GM12878 (cell line): ENCODE data around the gene CHMP4A.

Experiments used
- EP300 ChIP-seq, 2 experiments: fragments of 150-350 bp in 1 of 2; IDR thresholded peaks; 2 replicates each; pipeline ENCODE4 v1.6.1; 2011 to 2012; ENCODE audit warnings: low read depth in 2 of 2, low read length in 2 of 2, borderline replicate concordance in 1 of 2, improper control_type of control experiment in 1 of 2, inconsistent platforms in 1 of 2; ENCODE audit not compliant: control insufficient read depth in 1 of 2
- RCOR1 ChIP-seq: conservative IDR thresholded peaks from 2 replicates; pipeline ENCODE4 v1.6.1; 2012; ENCODE audit warnings: low read depth, low read length, improper control_type of control experiment
- SP1 ChIP-seq: IDR thresholded peaks from one replicate; pipeline ENCODE4 v1.6.1; 2011; ENCODE audit warnings: low read depth, low read length
- SUZ12 ChIP-seq: fragments of 200-600 bp; sonication (generic); IDR thresholded peaks from one replicate; pipeline ENCODE4 v1.6.1; 2018; ENCODE audit warnings: antibody characterized with exemption, mild to moderate bottlenecking; ENCODE audit not compliant: unreplicated experiment
- TF ChIP-seq, protein P1 (sequence below), 3 experiments: IDR thresholded peaks in 2 of 3; conservative IDR thresholded peaks in 1 of 3; 2 replicates each; pipeline ENCODE4 v1.5.1; 2011; ENCODE audit warnings: low read depth in 3 of 3, low read length in 3 of 3, mild to moderate bottlenecking in 3 of 3, control low read depth in 2 of 3, moderate library complexity in 2 of 3, inconsistent platforms in 1 of 3, mixed read lengths in 1 of 3; ENCODE audit not compliant: control insufficient read depth in 2 of 3, insufficient read depth in 1 of 3; ENCODE audit errors: extremely low read depth in 1 of 3
- TF ChIP-seq, protein P2 (sequence below): IDR thresholded peaks from 2 replicates; pipeline ENCODE4 v1.6.1; 2012; ENCODE audit warnings: low read depth, low read length, improper control_type of control experiment
- TF ChIP-seq, protein P3 (sequence below): fragments of 450-650 bp; IDR thresholded peaks from 2 replicates; pipeline ENCODE4 v1.6.1; 2016; ENCODE audit warnings: mild to moderate bottlenecking
- TF ChIP-seq, protein P4 (sequence below): fragments of 450-650 bp; formaldehyde crosslinking; IDR thresholded peaks from 2 replicates; pipeline ENCODE4 v1.5.0; 2022; ENCODE audit warnings: mild to moderate bottlenecking, missing genetic modification characterization
- TF ChIP-seq, protein P5 (sequence below): fragments of 450-650 bp; IDR thresholded peaks from 2 replicates; pipeline ENCODE4 v1.6.1; 2017; ENCODE audit warnings: antibody characterized with exemption, mild to moderate bottlenecking, moderate library complexity
- TF ChIP-seq, protein P6 (sequence below): IDR thresholded peaks from 2 replicates; pipeline ENCODE4 v1.6.1; 2011; ENCODE audit warnings: mild to moderate bottlenecking, low read depth, low read length, moderate library complexity; ENCODE audit not compliant: insufficient replicate concordance

DNA sequence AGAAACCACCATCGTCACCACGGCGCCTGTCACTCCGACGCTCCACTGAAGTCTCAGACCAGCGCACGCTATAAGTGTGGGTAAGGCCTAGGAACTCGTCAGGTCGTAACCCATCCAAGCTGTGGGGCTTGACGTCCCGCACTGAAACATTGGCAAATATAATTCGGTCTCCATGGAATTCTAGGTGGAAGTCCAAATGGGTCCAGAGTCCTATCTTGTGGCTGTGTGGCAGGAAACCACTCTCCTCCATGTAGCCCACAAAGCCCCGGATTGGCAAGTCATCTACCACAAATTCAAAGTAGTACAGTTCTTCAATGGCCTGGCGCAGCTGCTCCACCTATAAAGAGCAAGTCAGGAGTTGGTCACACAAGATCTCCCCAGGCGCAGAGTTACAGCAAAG, 20.4 kb downstream of the CHMP4A start:
- TF ChIP-seq, protein P1, sequence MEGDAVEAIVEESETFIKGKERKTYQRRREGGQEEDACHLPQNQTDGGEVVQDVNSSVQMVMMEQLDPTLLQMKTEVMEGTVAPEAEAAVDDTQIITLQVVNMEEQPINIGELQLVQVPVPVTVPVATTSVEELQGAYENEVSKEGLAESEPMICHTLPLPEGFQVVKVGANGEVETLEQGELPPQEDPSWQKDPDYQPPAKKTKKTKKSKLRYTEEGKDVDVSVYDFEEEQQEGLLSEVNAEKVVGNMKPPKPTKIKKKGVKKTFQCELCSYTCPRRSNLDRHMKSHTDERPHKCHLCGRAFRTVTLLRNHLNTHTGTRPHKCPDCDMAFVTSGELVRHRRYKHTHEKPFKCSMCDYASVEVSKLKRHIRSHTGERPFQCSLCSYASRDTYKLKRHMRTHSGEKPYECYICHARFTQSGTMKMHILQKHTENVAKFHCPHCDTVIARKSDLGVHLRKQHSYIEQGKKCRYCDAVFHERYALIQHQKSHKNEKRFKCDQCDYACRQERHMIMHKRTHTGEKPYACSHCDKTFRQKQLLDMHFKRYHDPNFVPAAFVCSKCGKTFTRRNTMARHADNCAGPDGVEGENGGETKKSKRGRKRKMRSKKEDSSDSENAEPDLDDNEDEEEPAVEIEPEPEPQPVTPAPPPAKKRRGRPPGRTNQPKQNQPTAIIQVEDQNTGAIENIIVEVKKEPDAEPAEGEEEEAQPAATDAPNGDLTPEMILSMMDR (IDR thresholded peaks at IDR 0.05 in 2 of 3, conservative IDR thresholded peaks at IDR 0.05 in 1 of 3; ENCODE audit: control insufficient read depth in 2 of 3, extremely low read depth in 1 of 3, insufficient read depth in 1 of 3, low read depth in 3 of 3, low read length in 3 of 3) = no peak
- TF ChIP-seq, protein P2, sequence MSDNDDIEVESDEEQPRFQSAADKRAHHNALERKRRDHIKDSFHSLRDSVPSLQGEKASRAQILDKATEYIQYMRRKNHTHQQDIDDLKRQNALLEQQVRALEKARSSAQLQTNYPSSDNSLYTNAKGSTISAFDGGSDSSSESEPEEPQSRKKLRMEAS = no peak
- TF ChIP-seq RCOR1 (no peak), SUZ12 (no peak), EP300 (IDR thresholded peaks at IDR 0.05; ENCODE audit: borderline replicate concordance in 1 of 2, control insufficient read depth in 1 of 2, low read depth in 2 of 2, low read length in 2 of 2) (no peak), SP1 (no peak)
- TF ChIP-seq, protein P3, sequence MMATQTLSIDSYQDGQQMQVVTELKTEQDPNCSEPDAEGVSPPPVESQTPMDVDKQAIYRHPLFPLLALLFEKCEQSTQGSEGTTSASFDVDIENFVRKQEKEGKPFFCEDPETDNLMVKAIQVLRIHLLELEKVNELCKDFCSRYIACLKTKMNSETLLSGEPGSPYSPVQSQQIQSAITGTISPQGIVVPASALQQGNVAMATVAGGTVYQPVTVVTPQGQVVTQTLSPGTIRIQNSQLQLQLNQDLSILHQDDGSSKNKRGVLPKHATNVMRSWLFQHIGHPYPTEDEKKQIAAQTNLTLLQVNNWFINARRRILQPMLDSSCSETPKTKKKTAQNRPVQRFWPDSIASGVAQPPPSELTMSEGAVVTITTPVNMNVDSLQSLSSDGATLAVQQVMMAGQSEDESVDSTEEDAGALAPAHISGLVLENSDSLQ = no peak
- TF ChIP-seq, protein P4, sequence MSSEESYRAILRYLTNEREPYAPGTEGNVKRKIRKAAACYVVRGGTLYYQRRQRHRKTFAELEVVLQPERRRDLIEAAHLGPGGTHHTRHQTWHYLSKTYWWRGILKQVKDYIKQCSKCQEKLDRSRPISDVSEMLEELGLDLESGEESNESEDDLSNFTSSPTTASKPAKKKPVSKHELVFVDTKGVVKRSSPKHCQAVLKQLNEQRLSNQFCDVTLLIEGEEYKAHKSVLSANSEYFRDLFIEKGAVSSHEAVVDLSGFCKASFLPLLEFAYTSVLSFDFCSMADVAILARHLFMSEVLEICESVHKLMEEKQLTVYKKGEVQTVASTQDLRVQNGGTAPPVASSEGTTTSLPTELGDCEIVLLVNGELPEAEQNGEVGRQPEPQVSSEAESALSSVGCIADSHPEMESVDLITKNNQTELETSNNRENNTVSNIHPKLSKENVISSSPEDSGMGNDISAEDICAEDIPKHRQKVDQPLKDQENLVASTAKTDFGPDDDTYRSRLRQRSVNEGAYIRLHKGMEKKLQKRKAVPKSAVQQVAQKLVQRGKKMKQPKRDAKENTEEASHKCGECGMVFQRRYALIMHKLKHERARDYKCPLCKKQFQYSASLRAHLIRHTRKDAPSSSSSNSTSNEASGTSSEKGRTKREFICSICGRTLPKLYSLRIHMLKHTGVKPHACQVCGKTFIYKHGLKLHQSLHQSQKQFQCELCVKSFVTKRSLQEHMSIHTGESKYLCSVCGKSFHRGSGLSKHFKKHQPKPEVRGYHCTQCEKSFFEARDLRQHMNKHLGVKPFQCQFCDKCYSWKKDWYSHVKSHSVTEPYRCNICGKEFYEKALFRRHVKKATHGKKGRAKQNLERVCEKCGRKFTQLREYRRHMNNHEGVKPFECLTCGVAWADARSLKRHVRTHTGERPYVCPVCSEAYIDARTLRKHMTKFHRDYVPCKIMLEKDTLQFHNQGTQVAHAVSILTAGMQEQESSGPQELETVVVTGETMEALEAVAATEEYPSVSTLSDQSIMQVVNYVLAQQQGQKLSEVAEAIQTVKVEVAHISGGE (CRISPR knock-in tag) = no peak
- TF ChIP-seq, protein P5, sequence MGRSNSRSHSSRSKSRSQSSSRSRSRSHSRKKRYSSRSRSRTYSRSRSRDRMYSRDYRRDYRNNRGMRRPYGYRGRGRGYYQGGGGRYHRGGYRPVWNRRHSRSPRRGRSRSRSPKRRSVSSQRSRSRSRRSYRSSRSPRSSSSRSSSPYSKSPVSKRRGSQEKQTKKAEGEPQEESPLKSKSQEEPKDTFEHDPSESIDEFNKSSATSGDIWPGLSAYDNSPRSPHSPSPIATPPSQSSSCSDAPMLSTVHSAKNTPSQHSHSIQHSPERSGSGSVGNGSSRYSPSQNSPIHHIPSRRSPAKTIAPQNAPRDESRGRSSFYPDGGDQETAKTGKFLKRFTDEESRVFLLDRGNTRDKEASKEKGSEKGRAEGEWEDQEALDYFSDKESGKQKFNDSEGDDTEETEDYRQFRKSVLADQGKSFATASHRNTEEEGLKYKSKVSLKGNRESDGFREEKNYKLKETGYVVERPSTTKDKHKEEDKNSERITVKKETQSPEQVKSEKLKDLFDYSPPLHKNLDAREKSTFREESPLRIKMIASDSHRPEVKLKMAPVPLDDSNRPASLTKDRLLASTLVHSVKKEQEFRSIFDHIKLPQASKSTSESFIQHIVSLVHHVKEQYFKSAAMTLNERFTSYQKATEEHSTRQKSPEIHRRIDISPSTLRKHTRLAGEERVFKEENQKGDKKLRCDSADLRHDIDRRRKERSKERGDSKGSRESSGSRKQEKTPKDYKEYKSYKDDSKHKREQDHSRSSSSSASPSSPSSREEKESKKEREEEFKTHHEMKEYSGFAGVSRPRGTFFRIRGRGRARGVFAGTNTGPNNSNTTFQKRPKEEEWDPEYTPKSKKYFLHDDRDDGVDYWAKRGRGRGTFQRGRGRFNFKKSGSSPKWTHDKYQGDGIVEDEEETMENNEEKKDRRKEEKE = no peak
- TF ChIP-seq, protein P6, sequence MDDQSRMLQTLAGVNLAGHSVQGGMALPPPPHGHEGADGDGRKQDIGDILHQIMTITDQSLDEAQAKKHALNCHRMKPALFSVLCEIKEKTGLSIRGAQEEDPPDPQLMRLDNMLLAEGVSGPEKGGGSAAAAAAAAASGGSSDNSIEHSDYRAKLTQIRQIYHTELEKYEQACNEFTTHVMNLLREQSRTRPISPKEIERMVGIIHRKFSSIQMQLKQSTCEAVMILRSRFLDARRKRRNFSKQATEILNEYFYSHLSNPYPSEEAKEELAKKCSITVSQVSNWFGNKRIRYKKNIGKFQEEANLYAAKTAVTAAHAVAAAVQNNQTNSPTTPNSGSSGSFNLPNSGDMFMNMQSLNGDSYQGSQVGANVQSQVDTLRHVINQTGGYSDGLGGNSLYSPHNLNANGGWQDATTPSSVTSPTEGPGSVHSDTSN = no peak
